Karpas-422 (cell line): ENCODE measurements around the gene PPFIA2. TPM values are rescaled to one million over a fixed set of nuclear protein-coding genes. Genes with fewer than 3 reads are reported as not detected.
"Not testable (repeated sequence)": the region's sequence is repeated elsewhere in the genome, so short reads cannot be mapped to it uniquely, and the experiment has no call there.

ENCODE experiments used
- DNase-seq: peaks from one replicate; pipeline ENCODE4 v3.0.0-alpha.2; 2015
- H2AFZ ChIP-seq: fragments of 200-600 bp; sonication (generic); 2 replicates; pipeline ENCODE4 v1.6.1; 2014; ENCODE audit warnings: antibody characterized with exemption, low read length, mixed read lengths
- H3K27ac ChIP-seq: fragments of 200-600 bp; sonication (generic); 2 replicates; pipeline ENCODE4 v1.5.1; 2014; ENCODE audit warnings: mild to moderate bottlenecking, low read length, moderate library complexity
- H3K27me3 ChIP-seq: fragments of 200-600 bp; sonication (generic); 2 replicates; pipeline ENCODE4 v1.6.1; 2014; ENCODE audit warnings: low read length, mixed read lengths
- H3K36me3 ChIP-seq: fragments of 200-600 bp; sonication (generic); 2 replicates; pipeline ENCODE4 v1.6.1; 2014; ENCODE audit warnings: low read length, mixed read lengths; ENCODE audit not compliant: insufficient read depth
- H3K4me1 ChIP-seq: fragments of 200-600 bp; sonication (generic); 2 replicates; pipeline ENCODE4 v1.6.1; 2014; ENCODE audit warnings: mild to moderate bottlenecking, low read length, mixed read lengths
- H3K4me2 ChIP-seq: fragments of 200-600 bp; sonication (generic); 2 replicates; pipeline ENCODE4 v1.6.1; 2014; ENCODE audit warnings: low read length, low read depth, mild to moderate bottlenecking; ENCODE audit not compliant: poor library complexity, severe bottlenecking
- H3K4me3 ChIP-seq: fragments of 200-600 bp; sonication (generic); 2 replicates; pipeline ENCODE4 v1.5.1; 2014; ENCODE audit warnings: mild to moderate bottlenecking, antibody characterized with exemption, low read length, mixed read lengths
- H3K79me2 ChIP-seq: fragments of 200-600 bp; sonication (generic); 2 replicates; pipeline ENCODE4 v1.6.1; 2014; ENCODE audit warnings: mild to moderate bottlenecking, low read length, mixed read lengths
- H3K9ac ChIP-seq: fragments of 200-600 bp; sonication (generic); 2 replicates; pipeline ENCODE4 v1.6.0; 2014; ENCODE audit warnings: low read length
- H3K9me2 ChIP-seq: fragments of 200-600 bp; sonication (generic), shearing (Covaris generic); replicated peaks from 2 replicates; pipeline ENCODE4 v1.6.0; 2014; ENCODE audit warnings: mild to moderate bottlenecking, low read length, moderate library complexity; ENCODE audit not compliant: insufficient read depth
- H3K9me3 ChIP-seq: fragments of 300-700, 200-600 bp; sonication (generic); 2 replicates; pipeline ENCODE4 v1.6.1; 2014; ENCODE audit warnings: low read length, mixed read lengths
- H4K20me1 ChIP-seq: fragments of 200-600 bp; sonication (generic); 2 replicates; pipeline ENCODE4 v1.6.1; 2014; ENCODE audit warnings: mild to moderate bottlenecking, antibody characterized with exemption, low read length, low read depth; ENCODE audit not compliant: insufficient read depth
- total RNA-seq: library from RNA; depleted of rRNA; stranded (reverse); fragments of >200 nt; shearing (Covaris generic); gene quantifications from 2 replicates; pipeline ENCODE4 v1.2.3, GENCODE V29; 2014; ENCODE audit warnings: low replicate concordance

PPFIA2 gene
- total RNA-seq, 1 experiment from 2014 or later = not detected

GRCh38 chr12:81224626-81225025, 534.5 kb downstream of the PPFIA2 start:
- H3K9me3 ChIP-seq = no peaks in the 10 kb centered on the region
- H3K36me3 ChIP-seq = no peaks in the 10 kb centered on the region
- no peaks in the 10 kb centered on the region for H3K4me1 ChIP-seq
- no peaks in the 10 kb centered on the region for H4K20me1 ChIP-seq
- no peak overlapping the region for H3K9ac ChIP-seq
- H3K27me3 ChIP-seq = no peaks in the 10 kb centered on the region
- H2AFZ ChIP-seq = no peak overlapping the region
- H3K4me2 ChIP-seq = no peak overlapping the region
- no peaks in the 10 kb centered on the region for H3K79me2 ChIP-seq
- no peak overlapping the region for H3K4me3 ChIP-seq
- no peak for DNase-seq
- no peak overlapping the region for H3K27ac ChIP-seq
- no peaks in the 10 kb centered on the region for H3K9me2 ChIP-seq

DNA sequence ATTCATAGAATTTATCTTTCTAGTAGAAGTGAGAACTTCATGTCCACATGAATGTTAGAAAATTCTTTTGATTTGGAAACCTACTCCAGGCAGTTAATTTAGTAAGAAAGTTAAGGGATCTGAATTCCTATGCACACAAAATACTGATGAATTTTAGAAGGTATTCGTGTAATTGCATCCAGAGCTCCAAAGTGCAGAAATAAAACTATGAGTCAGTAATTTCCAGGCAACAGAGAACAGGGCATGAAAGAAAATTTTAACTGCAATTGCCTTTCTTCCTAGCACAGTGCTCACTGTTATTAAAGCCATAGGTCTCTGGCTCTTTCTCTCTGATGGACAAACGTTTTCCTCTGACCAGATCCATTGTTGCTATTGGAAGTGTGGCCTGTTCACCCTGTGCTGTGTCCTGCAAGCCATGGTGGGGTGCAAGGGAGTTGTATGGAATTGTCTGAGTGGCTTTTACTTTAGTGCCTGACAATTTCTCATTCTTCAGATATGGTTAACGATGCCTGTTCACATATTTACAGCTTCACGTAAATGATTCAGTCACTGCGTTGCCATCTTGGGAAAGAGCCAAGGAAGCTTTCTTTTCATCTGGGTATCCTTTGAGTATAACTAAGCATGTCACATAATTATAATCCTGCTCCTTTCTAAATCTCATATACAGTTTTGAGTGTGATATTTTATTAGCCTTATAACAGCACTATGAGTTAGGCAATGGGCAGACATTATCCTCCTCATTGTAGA, 536.1 kb downstream of the PPFIA2 start:
- H3K9me3 ChIP-seq = no peaks in the 10 kb centered on the region
- H4K20me1 ChIP-seq = no peaks in the 10 kb centered on the region
- no peaks in the 10 kb centered on the region for H3K36me3 ChIP-seq
- no peak overlapping the region for H3K4me2 ChIP-seq
- DNase-seq = no peak
- H2AFZ ChIP-seq = no peak overlapping the region
- no peaks in the 10 kb centered on the region for H3K27me3 ChIP-seq
- H3K4me1 ChIP-seq = no peaks in the 10 kb centered on the region
- H3K27ac ChIP-seq = no peak overlapping the region
- H3K9me2 ChIP-seq = no peaks in the 10 kb centered on the region
- H3K4me3 ChIP-seq = no peak overlapping the region
- no peaks in the 10 kb centered on the region for H3K79me2 ChIP-seq
- H3K9ac ChIP-seq = no peak overlapping the region

- Histone ChIP-seq H3K79me2 (no peaks in the 10 kb centered on the region), H2AFZ (no peak overlapping the region), H3K9me3 (no peaks in the 10 kb centered on the region), H3K4me2 (no peak overlapping the region), H4K20me1 (no peaks in the 10 kb centered on the region), H3K36me3 (no peaks in the 10 kb centered on the region), H3K4me3 (no peak overlapping the region), H3K27ac (no peak overlapping the region), H3K9me2 (no peaks in the 10 kb centered on the region), H3K9ac (no peak overlapping the region), H3K27me3 (no peaks in the 10 kb centered on the region), H3K4me1 (no peaks in the 10 kb centered on the region)
- DNase-seq = no peak
Measured at GRCh38 chr12:81221681-81222080, 537.5 kb downstream of the PPFIA2 start.

- no peaks in the 10 kb centered on the region for H3K79me2 ChIP-seq
- no peak overlapping the region for H3K9ac ChIP-seq
- H3K4me3 ChIP-seq = no peak overlapping the region
- no peak overlapping the region for H3K4me2 ChIP-seq
- no peak for DNase-seq
- no peaks in the 10 kb centered on the region for H3K4me1 ChIP-seq
- no peaks in the 10 kb centered on the region for H3K27me3 ChIP-seq
- H3K9me2 ChIP-seq = no peaks in the 10 kb centered on the region
- H3K9me3 ChIP-seq = no peaks in the 10 kb centered on the region
- H2AFZ ChIP-seq = no peak overlapping the region
- H3K36me3 ChIP-seq = no peaks in the 10 kb centered on the region
- no peak overlapping the region for H3K27ac ChIP-seq
- no peaks in the 10 kb centered on the region for H4K20me1 ChIP-seq
Measured at GRCh38 chr12:81216739-81217138, 542.4 kb downstream of the PPFIA2 start.

DNA sequence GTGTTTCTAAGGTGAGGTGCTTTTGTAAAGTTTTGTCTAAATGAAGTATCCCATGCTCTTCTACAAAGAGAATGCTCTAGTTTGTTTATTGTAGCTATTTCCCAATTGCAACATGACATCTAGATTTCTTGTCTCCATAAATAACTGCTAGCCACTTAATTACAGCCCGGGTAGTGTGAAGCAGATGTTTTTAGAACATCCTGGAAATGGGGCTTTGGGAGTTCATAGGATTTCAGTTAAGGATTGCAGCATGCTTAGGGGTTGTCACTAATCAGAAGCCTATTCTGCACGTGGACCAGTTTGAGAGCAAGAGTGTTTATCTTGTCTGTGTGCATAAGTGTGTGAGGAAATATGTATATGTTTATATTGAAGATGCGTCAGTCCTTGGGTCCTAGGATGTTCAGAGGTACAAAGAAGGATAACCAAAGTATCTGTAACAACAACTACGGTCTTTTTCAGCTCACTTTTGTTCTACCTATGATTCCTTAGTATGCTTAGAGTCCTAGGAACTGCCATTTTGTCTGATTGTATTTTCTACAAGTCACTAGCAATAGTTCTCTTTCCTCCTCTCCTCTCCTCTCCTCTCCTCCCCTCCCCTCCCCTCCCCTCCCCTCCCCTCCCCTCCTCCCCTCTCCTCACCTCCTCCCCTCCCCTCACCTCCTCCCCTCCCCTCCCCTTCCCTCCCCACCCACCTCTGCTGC, 546.0 kb downstream of the PPFIA2 start:
- Histone ChIP-seq H3K36me3 (no peaks in the 10 kb centered on the region), H3K27me3 (no peaks in the 10 kb centered on the region), H3K27ac (no peak overlapping the region), H3K4me2 (no peak overlapping the region), H3K79me2 (no peaks in the 10 kb centered on the region), H4K20me1 (no peaks in the 10 kb centered on the region), H3K4me3 (no peak overlapping the region), H3K4me1 (no peaks in the 10 kb centered on the region), H3K9ac (no peak overlapping the region), H2AFZ (no peak overlapping the region), H3K9me2 (no peaks in the 10 kb centered on the region), H3K9me3 (no peaks in the 10 kb centered on the region)
- no peak for DNase-seq

DNA sequence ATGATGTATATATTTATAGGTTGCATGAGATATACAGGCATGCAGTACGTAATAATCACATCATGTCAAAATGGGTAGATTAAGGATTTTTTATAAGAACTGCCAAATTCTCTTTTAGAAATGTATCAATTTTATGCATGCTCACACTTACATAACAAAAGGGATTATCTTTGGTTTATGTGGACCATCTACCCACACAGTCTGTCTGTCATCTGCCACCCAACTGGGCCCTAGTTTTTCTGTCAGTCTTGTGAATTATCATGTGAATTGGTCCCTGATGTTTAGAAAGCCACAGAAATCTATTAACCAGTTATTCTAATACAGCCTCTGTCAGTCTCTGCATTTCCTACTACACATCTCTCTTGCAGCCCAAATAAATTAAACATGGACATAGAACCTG, 547.8 kb downstream of the PPFIA2 start:
- H3K36me3 ChIP-seq = no peaks in the 10 kb centered on the region
- no peaks in the 10 kb centered on the region for H4K20me1 ChIP-seq
- DNase-seq = no peak
- no peaks in the 10 kb centered on the region for H3K79me2 ChIP-seq
- no peak overlapping the region for H3K4me3 ChIP-seq
- no peak overlapping the region for H2AFZ ChIP-seq
- no peak overlapping the region for H3K4me2 ChIP-seq
- H3K4me1 ChIP-seq = no peaks in the 10 kb centered on the region
- H3K27me3 ChIP-seq = no peaks in the 10 kb centered on the region
- no peaks in the 10 kb centered on the region for H3K9me3 ChIP-seq
- no peak overlapping the region for H3K9ac ChIP-seq
- H3K27ac ChIP-seq = no peak overlapping the region
- no peaks in the 10 kb centered on the region for H3K9me2 ChIP-seq

DNA sequence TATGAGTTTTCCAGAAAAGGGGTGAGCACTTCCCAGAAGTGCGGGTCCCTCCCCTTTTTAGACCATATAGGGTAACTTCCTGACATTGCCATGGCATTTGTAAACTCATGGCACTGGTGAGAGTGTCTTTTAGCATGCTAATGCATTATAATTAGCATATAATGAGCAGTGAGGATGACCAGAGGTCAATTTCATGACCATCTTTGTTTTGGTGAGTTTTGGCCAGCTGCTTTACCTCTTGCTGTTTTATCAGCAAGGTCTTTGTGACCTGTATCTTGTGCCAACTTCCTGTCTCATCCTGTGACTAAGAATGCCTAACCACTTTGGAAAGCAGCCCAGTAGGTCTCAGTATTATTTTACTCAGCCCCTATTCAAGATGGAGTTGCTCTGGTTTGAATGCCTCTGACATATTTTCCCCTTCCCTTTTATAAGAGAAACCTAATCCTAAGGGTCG, 549.4 kb downstream of the PPFIA2 start:
- not testable (repeated sequence) for H3K4me2 ChIP-seq, H3K36me3 ChIP-seq, H3K9ac ChIP-seq, H3K9me3 ChIP-seq, H3K4me3 ChIP-seq, H3K4me1 ChIP-seq, H2AFZ ChIP-seq, H3K27me3 ChIP-seq, H3K9me2 ChIP-seq, H3K27ac ChIP-seq, H4K20me1 ChIP-seq, DNase-seq, H3K79me2 ChIP-seq

GRCh38 chr12:81209012-81209411, 550.1 kb downstream of the PPFIA2 start:
- H3K4me1 ChIP-seq = no peaks in the 10 kb centered on the region
- no peaks in the 10 kb centered on the region for H3K27me3 ChIP-seq
- H3K27ac ChIP-seq = no peak overlapping the region
- H3K4me3 ChIP-seq = no peak overlapping the region
- no peaks in the 10 kb centered on the region for H3K9me3 ChIP-seq
- H3K9ac ChIP-seq = no peak overlapping the region
- no peaks in the 10 kb centered on the region for H3K36me3 ChIP-seq
- DNase-seq = no peak
- no peaks in the 10 kb centered on the region for H3K79me2 ChIP-seq
- no peak overlapping the region for H2AFZ ChIP-seq
- no peaks in the 10 kb centered on the region for H3K9me2 ChIP-seq
- no peak overlapping the region for H3K4me2 ChIP-seq
- no peaks in the 10 kb centered on the region for H4K20me1 ChIP-seq
